Superior temporal gyrus (tissue), 1 donor: Measurements from ENCODE around the gene GALNT9.
"Not testable (repeated sequence)": the region's sequence is repeated elsewhere in the genome, so short reads cannot be mapped to it uniquely, and the experiment has no call there.

Source experiments
- DNase-seq: peaks from one replicate; pipeline ENCODE4 v3.0.0-alpha.2; 2016; ENCODE audit errors: extremely low spot score

The GALNT9 gene

GRCh38 chr12:132265056-132265800, 64.2 kb downstream of the GALNT9 start:
- DNase-seq, result no peak

- DNase-seq, result no peak
Measured at GRCh38 chr12:132264086-132265010, 65.0 kb downstream of the GALNT9 start.

GRCh38 chr12:132263451-132264049, 65.8 kb downstream of the GALNT9 start:
- no peak for DNase-seq

GRCh38 chr12:132263061-132263360, 66.4 kb downstream of the GALNT9 start:
- no peak for DNase-seq

- DNase-seq, result no peak
Measured at GRCh38 chr12:132262256-132263060, 66.9 kb downstream of the GALNT9 start.

GRCh38 chr12:132261328-132262138, 67.9 kb downstream of the GALNT9 start:
- DNase-seq, result no peak

- DNase-seq, result no peak
Measured at GRCh38 chr12:132260721-132261120, 68.7 kb downstream of the GALNT9 start.

- DNase-seq, result no peak
Measured at GRCh38 chr12:132259872-132260695, 69.3 kb downstream of the GALNT9 start.

GRCh38 chr12:132259364-132259871, 70.0 kb downstream of the GALNT9 start:
- DNase-seq, result no peak

- DNase-seq, result no peak
Measured at GRCh38 chr12:132258543-132258942, 70.8 kb downstream of the GALNT9 start.

GRCh38 chr12:132257955-132258490, 71.4 kb downstream of the GALNT9 start:
- no peak for DNase-seq

GRCh38 chr12:132257206-132257954, 72.0 kb downstream of the GALNT9 start:
- no peak for DNase-seq

- no peak for DNase-seq
Measured at GRCh38 chr12:132256646-132257045, 72.7 kb downstream of the GALNT9 start.

GRCh38 chr12:132255642-132256041, 73.7 kb downstream of the GALNT9 start:
- DNase-seq, result no peak

GRCh38 chr12:132253698-132254480, 75.5 kb downstream of the GALNT9 start:
- no peak for DNase-seq

GRCh38 chr12:132252981-132253380, 76.4 kb downstream of the GALNT9 start:
- DNase-seq, result not testable (repeated sequence)

- DNase-seq, result no peak
Measured at GRCh38 chr12:132251741-132252490, 77.5 kb downstream of the GALNT9 start.
